Neutrophil (primary cell): ENCODE results near the gene THAP9.
"Not testable (repeated sequence)": the region's sequence is repeated elsewhere in the genome, so short reads cannot be mapped to it uniquely, and the experiment has no call there.

ENCODE experiments used
- H3K27ac ChIP-seq: fragments of 200-600 bp; sonication (generic); 2 replicates; pipeline ENCODE4 v1.5.1; 2016; ENCODE audit warnings: mild to moderate bottlenecking, moderate library complexity
- H3K27me3 ChIP-seq: fragments of 200-600 bp; sonication (generic); 2 replicates; pipeline ENCODE4 v1.6.0; 2016; ENCODE audit warnings: mild to moderate bottlenecking
- H3K36me3 ChIP-seq: fragments of 200-600 bp; sonication (generic); 2 replicates; pipeline ENCODE4 v1.5.1; 2017
- H3K4me1 ChIP-seq, 2 experiments: fragments of 200-600 bp in 1 of 2; sonication (generic) in 1 of 2; 1 replicate in 1 of 2; 2 replicates in 1 of 2; pipeline versions ENCODE4 v1.5.1 to v1.6.1; 2013 to 2016; ENCODE audit warnings: low read depth in 1 of 2, low read length in 1 of 2, mild to moderate bottlenecking in 1 of 2, moderate library complexity in 1 of 2; ENCODE audit not compliant: control insufficient read depth in 1 of 2, insufficient read depth in 1 of 2
- H3K4me3 ChIP-seq, 2 experiments: fragments of 200-600 bp in 1 of 2; sonication (generic) in 1 of 2; 1 replicate in 1 of 2; 2 replicates in 1 of 2; pipeline ENCODE4 v1.5.1; 2013 to 2016; ENCODE audit warnings: low read depth in 1 of 2, low read length in 1 of 2, mild to moderate bottlenecking in 1 of 2, moderate library complexity in 1 of 2
- H3K9me3 ChIP-seq: fragments of 200-600 bp; sonication (generic); 2 replicates; pipeline ENCODE4 v1.5.1; 2016
- CTCF ChIP-seq: fragments of 200-600 bp; sonication (generic); IDR thresholded peaks from 2 replicates; pipeline ENCODE4 v1.5.1; 2016; ENCODE audit warnings: antibody characterized with exemption

The THAP9 gene, protein sequence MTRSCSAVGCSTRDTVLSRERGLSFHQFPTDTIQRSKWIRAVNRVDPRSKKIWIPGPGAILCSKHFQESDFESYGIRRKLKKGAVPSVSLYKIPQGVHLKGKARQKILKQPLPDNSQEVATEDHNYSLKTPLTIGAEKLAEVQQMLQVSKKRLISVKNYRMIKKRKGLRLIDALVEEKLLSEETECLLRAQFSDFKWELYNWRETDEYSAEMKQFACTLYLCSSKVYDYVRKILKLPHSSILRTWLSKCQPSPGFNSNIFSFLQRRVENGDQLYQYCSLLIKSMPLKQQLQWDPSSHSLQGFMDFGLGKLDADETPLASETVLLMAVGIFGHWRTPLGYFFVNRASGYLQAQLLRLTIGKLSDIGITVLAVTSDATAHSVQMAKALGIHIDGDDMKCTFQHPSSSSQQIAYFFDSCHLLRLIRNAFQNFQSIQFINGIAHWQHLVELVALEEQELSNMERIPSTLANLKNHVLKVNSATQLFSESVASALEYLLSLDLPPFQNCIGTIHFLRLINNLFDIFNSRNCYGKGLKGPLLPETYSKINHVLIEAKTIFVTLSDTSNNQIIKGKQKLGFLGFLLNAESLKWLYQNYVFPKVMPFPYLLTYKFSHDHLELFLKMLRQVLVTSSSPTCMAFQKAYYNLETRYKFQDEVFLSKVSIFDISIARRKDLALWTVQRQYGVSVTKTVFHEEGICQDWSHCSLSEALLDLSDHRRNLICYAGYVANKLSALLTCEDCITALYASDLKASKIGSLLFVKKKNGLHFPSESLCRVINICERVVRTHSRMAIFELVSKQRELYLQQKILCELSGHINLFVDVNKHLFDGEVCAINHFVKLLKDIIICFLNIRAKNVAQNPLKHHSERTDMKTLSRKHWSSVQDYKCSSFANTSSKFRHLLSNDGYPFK

GRCh38 chr4:82900411-82901182 lies at the start of gene THAP9:
THAP9 (plus strand) TSS chr4:82900735; CDS start chr4:82900803, 68 bp downstream.
- no peaks in the 10 kb centered on the region for H3K9me3 ChIP-seq
- peaks cover 31 to 40% of the 10 kb centered on the region in 2 experiments for H3K4me1 ChIP-seq
- H3K36me3 ChIP-seq = no peaks in the 10 kb centered on the region
- no peaks in the 10 kb centered on the region for H3K27me3 ChIP-seq
- peak; percentile 30 for TF ChIP-seq CTCF
- H3K4me3 ChIP-seq = peak within 1 kb of the TSS; percentile 81 to 97
- H3K27ac ChIP-seq = peak within 1 kb of the TSS; percentile 98

DNA sequence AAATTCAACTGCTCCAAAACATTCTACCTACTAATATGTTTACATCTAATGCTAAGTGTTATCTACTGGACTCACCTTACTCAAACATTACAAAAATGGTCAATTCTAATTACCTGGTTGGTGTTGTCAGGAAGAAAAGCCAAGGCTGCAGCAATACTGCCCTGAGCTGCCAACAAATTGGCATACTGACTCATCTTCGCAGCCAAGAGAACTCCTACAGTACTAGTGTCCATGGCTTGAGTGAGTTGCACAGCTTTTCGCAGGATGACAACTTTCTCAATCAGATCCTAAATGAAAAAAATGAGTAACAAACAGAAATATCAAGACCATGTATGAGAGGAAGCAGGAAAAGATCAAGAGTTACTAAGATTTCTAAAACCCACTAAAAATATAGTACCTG lies 49.2 kb upstream of the THAP9 start:
- no peak for TF ChIP-seq CTCF
- H3K4me3 ChIP-seq = no peak overlapping the region
- H3K4me1 ChIP-seq = no peaks in the 10 kb centered on the region
- no peak overlapping the region for H3K27ac ChIP-seq
- no peaks in the 10 kb centered on the region for H3K9me3 ChIP-seq
- peaks cover 91% of the 10 kb centered on the region for H3K36me3 ChIP-seq
- H3K27me3 ChIP-seq = no peaks in the 10 kb centered on the region

DNA sequence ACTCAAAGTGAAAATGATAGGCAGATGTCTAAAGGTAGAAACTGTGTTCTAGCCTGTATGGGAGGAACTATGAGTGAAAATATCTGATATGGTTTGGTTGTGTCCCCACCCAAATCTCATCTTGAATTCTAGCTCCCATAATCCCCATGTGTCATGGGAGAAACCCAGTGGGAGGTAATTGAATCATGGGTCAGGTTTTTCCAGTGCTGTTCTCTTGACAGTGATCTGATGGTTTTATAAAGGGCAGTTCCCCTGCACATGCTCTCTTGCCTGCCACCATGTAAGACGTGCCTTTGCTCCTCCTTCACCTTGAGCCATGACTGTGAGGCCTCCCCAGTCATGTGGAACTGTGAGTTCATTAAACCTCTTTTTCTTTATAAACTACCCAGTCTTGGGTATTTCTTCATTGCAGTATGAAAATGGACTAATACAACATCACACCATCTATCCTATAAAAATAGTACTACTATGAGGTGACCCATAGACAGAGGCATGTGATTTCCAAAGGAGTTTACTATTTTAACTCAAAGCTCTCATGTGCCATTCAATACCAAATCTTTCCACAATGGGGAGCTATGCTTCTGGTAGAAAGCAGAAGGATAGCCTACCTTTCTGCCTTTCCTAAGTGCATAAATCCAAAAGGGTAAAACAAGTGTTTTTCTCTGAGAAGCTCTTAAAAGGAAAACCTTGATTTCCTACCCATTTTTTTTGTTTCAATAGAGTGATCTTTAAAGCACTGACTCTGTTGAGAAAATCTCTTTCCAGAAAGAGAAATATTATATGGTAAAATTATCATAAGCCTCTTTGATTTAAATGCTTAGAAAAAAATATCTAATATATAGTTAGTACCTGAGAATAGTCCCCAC lies 48.4 kb upstream of the THAP9 start:
- TF ChIP-seq CTCF = no peak
- Histone ChIP-seq H3K9me3 (no peaks in the 10 kb centered on the region), H3K4me3 (no peak overlapping the region), H3K27ac (no peak overlapping the region), H3K27me3 (no peaks in the 10 kb centered on the region), H3K4me1 (no peaks in the 10 kb centered on the region), H3K36me3 (peaks cover 94% of the 10 kb centered on the region)

DNA sequence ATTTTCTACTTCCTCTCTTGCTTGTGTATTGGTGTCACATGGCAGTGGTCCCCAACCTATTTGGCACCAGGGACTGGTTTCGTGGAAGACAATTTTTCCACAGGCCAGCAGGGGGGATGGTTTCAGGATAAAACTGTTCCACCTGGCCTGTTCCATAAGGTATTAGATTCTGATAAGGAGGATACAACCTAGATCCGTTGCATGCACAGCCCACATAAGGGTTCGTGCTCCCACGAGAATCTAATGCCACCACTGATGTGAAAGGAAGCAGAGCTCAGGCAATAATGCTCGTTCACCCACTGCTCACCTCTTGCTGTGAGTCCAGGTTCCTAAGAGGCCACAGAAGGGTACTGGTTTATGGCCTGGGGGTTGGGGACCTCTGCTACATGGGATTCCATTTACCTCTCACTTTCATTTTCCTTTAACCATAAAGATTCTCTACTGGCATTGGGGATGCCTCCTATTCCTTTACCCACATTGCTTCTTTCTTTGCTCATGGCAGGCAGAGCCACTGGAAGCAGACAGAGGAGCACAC lies 47.7 kb upstream of the THAP9 start:
- no peaks in the 10 kb centered on the region for H3K9me3 ChIP-seq
- no peak for TF ChIP-seq CTCF
- H3K27me3 ChIP-seq = no peaks in the 10 kb centered on the region
- H3K4me1 ChIP-seq = no peaks in the 10 kb centered on the region
- H3K27ac ChIP-seq = no peak overlapping the region
- no peak overlapping the region for H3K4me3 ChIP-seq
- H3K36me3 ChIP-seq = peaks cover 94% of the 10 kb centered on the region

- H3K27ac ChIP-seq, H3K27me3 ChIP-seq, H3K9me3 ChIP-seq, H3K4me3 ChIP-seq, H3K4me1 ChIP-seq: not testable (repeated sequence)
- H3K36me3 ChIP-seq = peaks cover 58% of the 10 kb centered on the region
Measured at GRCh38 chr4:82860487-82860886, 40.0 kb upstream of the THAP9 start.
